Mesenchymal stem cell (in vitro differentiated cells and primary cell): ENCODE results near the gene RGL2.

Source experiments
- DNase-seq: peaks from one replicate; pipeline ENCODE4 v3.0.0-alpha.2; 2013
- H2AFZ ChIP-seq: one replicate; pipeline ENCODE4 v1.6.1; 2013; ENCODE audit warnings: low read depth, mild to moderate bottlenecking, control low read depth, inconsistent platforms, low read length, moderate library complexity
- H2AK5ac ChIP-seq: 2 replicates; pipeline ENCODE4 v1.6.1; 2013; ENCODE audit warnings: low read length, moderate library complexity, mild to moderate bottlenecking, inconsistent platforms; ENCODE audit not compliant: severe bottlenecking
- H2BK120ac ChIP-seq: one replicate; pipeline ENCODE4 v1.6.1; 2013; ENCODE audit warnings: low read depth, mild to moderate bottlenecking, inconsistent platforms, low read length, moderate library complexity
- H2BK12ac ChIP-seq, 2 experiments: one replicate each; pipeline ENCODE4 v1.6.1; 2013; ENCODE audit warnings: inconsistent platforms in 2 of 2, low read length in 2 of 2, mild to moderate bottlenecking in 2 of 2, moderate library complexity in 2 of 2, control low read depth in 1 of 2
- H2BK15ac ChIP-seq: one replicate; pipeline ENCODE4 v1.6.1; 2013; ENCODE audit warnings: mild to moderate bottlenecking, low read depth, inconsistent platforms; ENCODE audit not compliant: poor library complexity, severe bottlenecking
- H2BK5ac ChIP-seq: 2 replicates; pipeline ENCODE4 v1.6.1; 2013; ENCODE audit warnings: low read depth, mild to moderate bottlenecking, low read length, control low read depth, inconsistent platforms; ENCODE audit not compliant: poor library complexity, severe bottlenecking
- H3K14ac ChIP-seq, 2 experiments: one replicate each; pipeline ENCODE4 v1.6.1; 2013; ENCODE audit warnings: inconsistent platforms in 2 of 2, low read length in 2 of 2, control low read depth in 1 of 2, mild to moderate bottlenecking in 1 of 2, moderate library complexity in 1 of 2
- H3K18ac ChIP-seq, 2 experiments: one replicate each; pipeline ENCODE4 v1.6.1; 2013; ENCODE audit warnings: inconsistent platforms in 2 of 2, low read length in 2 of 2, control low read depth in 1 of 2, low read depth in 1 of 2, mild to moderate bottlenecking in 1 of 2
- H3K23ac ChIP-seq, 2 experiments: one replicate each; pipeline ENCODE4 v1.6.1; 2013; ENCODE audit warnings: inconsistent platforms in 2 of 2, low read length in 2 of 2, mild to moderate bottlenecking in 2 of 2, moderate library complexity in 2 of 2, control low read depth in 1 of 2
- H3K27ac ChIP-seq: 2 replicates; pipeline ENCODE4 v1.5.1; 2013; ENCODE audit warnings: mild to moderate bottlenecking, moderate library complexity, low read length, control low read depth, inconsistent platforms; ENCODE audit not compliant: poor library complexity, severe bottlenecking
- H3K27me3 ChIP-seq, 2 experiments: 2 replicates each; pipeline versions ENCODE4 v1.6.1 to v1.7.0; 2013; ENCODE audit warnings: low read length in 2 of 2, mild to moderate bottlenecking in 2 of 2, moderate library complexity in 2 of 2, control low read depth in 1 of 2, inconsistent platforms in 1 of 2; ENCODE audit not compliant: control insufficient read depth in 1 of 2, insufficient read depth in 1 of 2
- H3K36me3 ChIP-seq, 2 experiments: 2 replicates each; pipeline versions ENCODE4 v1.6.1 to v1.7.0; 2013; ENCODE audit warnings: low read length in 2 of 2, control low read depth in 1 of 2, inconsistent platforms in 1 of 2, low read depth in 1 of 2, mild to moderate bottlenecking in 1 of 2; ENCODE audit not compliant: insufficient read depth in 2 of 2, control insufficient read depth in 1 of 2
- H3K4ac ChIP-seq, 2 experiments: one replicate each; pipeline ENCODE4 v1.6.1; 2013; ENCODE audit warnings: inconsistent platforms in 2 of 2, low read length in 2 of 2, mild to moderate bottlenecking in 2 of 2, moderate library complexity in 2 of 2, control low read depth in 1 of 2, low read depth in 1 of 2
- H3K4me1 ChIP-seq: 2 replicates; pipeline ENCODE4 v1.6.1; 2013; ENCODE audit warnings: low read depth, low read length, control low read depth; ENCODE audit not compliant: control insufficient read depth, insufficient read depth
- H3K4me2 ChIP-seq: 2 replicates; pipeline ENCODE4 v1.6.1; 2013; ENCODE audit warnings: low read length, mild to moderate bottlenecking, inconsistent platforms; ENCODE audit not compliant: poor library complexity, severe bottlenecking
- H3K4me3 ChIP-seq, 2 experiments: 2 replicates each; pipeline versions ENCODE4 v1.5.1 to v1.7.0; 2013; ENCODE audit warnings: low read length in 2 of 2, mild to moderate bottlenecking in 2 of 2, control low read depth in 1 of 2, low read depth in 1 of 2; ENCODE audit not compliant: insufficient read depth in 1 of 2
- H3K79me1 ChIP-seq: replicated peaks from 2 replicates; pipeline ENCODE4 v1.6.1; 2013; ENCODE audit warnings: mild to moderate bottlenecking, control low read depth, low read length, inconsistent platforms; ENCODE audit not compliant: poor library complexity, severe bottlenecking
- H3K9ac ChIP-seq: 2 replicates; pipeline ENCODE4 v1.7.0; 2013; ENCODE audit warnings: mild to moderate bottlenecking, low read length, moderate library complexity
- H3K9me3 ChIP-seq: 2 replicates; pipeline ENCODE4 v1.7.0; 2013; ENCODE audit warnings: mild to moderate bottlenecking, low read length; ENCODE audit not compliant: control insufficient read depth
- H4K8ac ChIP-seq: one replicate; pipeline ENCODE4 v1.6.1; 2013; ENCODE audit warnings: inconsistent platforms, mild to moderate bottlenecking, low read length, moderate library complexity
- H4K91ac ChIP-seq: one replicate; pipeline ENCODE4 v1.6.1; 2013; ENCODE audit warnings: mild to moderate bottlenecking, low read length, inconsistent platforms
- WGBS: methylation state at CpG from one replicate; pipeline ENCODE4 v1.1.7; 2013; ENCODE audit warnings: mixed read lengths; 5-methylcytosine and 5-hydroxymethylcytosine counted together

The RGL2 gene

DNA sequence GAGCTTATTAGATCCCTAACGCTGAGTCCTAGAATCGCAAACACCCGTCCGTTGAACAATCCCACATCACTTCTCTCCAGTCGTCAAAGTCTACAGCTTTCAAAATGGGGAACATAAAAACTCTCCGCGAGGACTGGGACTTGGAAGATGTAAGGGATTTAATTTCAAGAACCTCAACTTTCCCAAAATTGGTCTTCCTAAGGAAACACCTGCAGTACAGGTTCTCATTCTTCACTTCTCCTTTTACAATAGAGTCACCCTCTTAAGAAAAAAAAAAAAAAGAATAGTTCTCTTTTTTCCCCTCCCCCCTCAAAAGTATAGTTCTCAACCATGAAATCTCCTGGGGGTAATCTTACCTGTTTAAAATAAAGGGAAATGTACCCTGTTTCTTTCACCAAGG is 25.4 kb upstream of the RGL2 start:
- 78% methylated on average over 5 of the region's 7 CpGs for WGBS
- no peak overlapping the region for H3K4ac ChIP-seq
- peaks cover 15 to 21% of the 10 kb centered on the region in 2 experiments for H3K36me3 ChIP-seq
- peaks cover 5% of the 10 kb centered on the region for H3K79me1 ChIP-seq
- no peak overlapping the region for H2BK120ac ChIP-seq
- no peak overlapping the region for H3K18ac ChIP-seq
- peak overlapping the region; percentile 96 for H3K9ac ChIP-seq
- H2BK12ac ChIP-seq: no peak overlapping the region
- H3K4me3 ChIP-seq: peak overlapping the region in 1 of 2 experiments; percentile 96
- H3K14ac ChIP-seq: no peak overlapping the region
- H2BK15ac ChIP-seq: no peak overlapping the region
- H2AK5ac ChIP-seq: no peak overlapping the region
- no peak overlapping the region for H2AFZ ChIP-seq
- H3K27ac ChIP-seq: no peak overlapping the region
- peaks cover 25% of the 10 kb centered on the region for H3K4me1 ChIP-seq
- H3K9me3 ChIP-seq: no peaks in the 10 kb centered on the region
- H4K8ac ChIP-seq: no peak overlapping the region
- DNase-seq: no peak
- H4K91ac ChIP-seq: no peak overlapping the region
- H2BK5ac ChIP-seq: no peak overlapping the region
- peaks cover 0 to 4% of the 10 kb centered on the region in 2 experiments for H3K27me3 ChIP-seq
- H3K4me2 ChIP-seq: no peak overlapping the region
- H3K23ac ChIP-seq: no peak overlapping the region

DNA sequence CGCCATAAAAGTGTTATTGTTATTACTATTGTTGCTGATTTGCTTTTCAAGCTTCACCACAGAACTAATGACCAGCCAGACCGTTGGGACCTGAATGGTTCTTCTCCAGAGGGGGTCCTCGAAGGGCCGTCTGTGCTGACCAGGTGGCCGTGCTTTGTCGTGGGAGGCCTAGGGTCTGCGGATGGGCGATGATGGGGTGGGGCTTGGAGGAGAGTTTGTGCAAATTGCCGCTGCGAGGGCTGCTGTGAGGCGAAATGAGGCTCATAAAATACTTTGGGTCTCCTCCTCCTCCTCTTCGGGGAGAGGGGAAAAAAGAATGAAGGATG is 24.8 kb upstream of the RGL2 start:
- Histone ChIP-seq H3K4ac (no peak overlapping the region), H2AFZ (peak overlapping the region; percentile 70), H2BK120ac (no peak overlapping the region), H3K27me3 (no peaks in the 10 kb centered on the region), H4K8ac (no peak overlapping the region), H3K23ac (no peak overlapping the region), H3K18ac (no peak overlapping the region), H2BK15ac (no peak overlapping the region), H3K9me3 (no peaks in the 10 kb centered on the region), H3K27ac (no peak overlapping the region), H3K79me1 (peaks cover 9% of the 10 kb centered on the region), H3K4me1 (peaks cover 28% of the 10 kb centered on the region), H4K91ac (no peak overlapping the region), H2BK12ac (no peak overlapping the region), H3K4me3 (peak overlapping the region; percentile 36 to 96), H2BK5ac (no peak overlapping the region), H2AK5ac (no peak overlapping the region), H3K14ac (no peak overlapping the region), H3K36me3 (peaks cover 21 to 26% of the 10 kb centered on the region in 2 experiments), H3K4me2 (peak overlapping the region; percentile 91), H3K9ac (peak overlapping the region; percentile 96)
- no peak for DNase-seq
- WGBS: 8% methylated on average over 12 of the region's 12 CpGs

DNA sequence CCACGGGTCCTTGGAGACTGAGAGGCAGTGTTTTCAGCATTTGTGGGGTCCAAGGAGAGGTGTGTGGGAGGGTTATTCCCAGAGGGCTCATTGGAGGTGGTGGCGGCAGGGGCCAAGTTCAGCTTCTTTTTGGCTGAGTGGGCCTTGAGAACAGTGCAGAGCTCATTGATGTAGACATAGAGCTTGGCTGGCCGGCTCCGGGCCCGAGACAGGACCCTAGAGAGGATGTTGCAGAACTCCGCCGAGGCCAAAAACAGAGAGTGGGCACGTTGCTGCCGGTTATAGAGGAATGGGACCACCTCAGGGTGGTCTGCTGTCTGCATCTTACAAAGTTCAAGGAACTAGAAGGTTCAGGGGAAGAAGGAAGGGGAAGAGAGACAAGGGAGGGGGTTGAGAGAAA is 22.5 kb upstream of the RGL2 start:
- peaks cover 36% of the 10 kb centered on the region for H3K4me1 ChIP-seq
- no peak overlapping the region for H3K23ac ChIP-seq
- H2BK12ac ChIP-seq: no peak overlapping the region
- H3K4ac ChIP-seq: no peak overlapping the region
- H3K79me1 ChIP-seq: peaks cover 10% of the 10 kb centered on the region
- H2BK15ac ChIP-seq: no peak overlapping the region
- peak overlapping the region in 1 of 2 experiments; percentile 96 for H3K4me3 ChIP-seq
- H3K27ac ChIP-seq: peak overlapping the region; percentile 15
- H3K36me3 ChIP-seq: peaks cover 27 to 31% of the 10 kb centered on the region in 2 experiments
- 92% methylated on average over 9 of the region's 9 CpGs for WGBS
- H2BK5ac ChIP-seq: no peak overlapping the region
- H4K8ac ChIP-seq: no peak overlapping the region
- no peak overlapping the region for H2AFZ ChIP-seq
- no peaks in the 10 kb centered on the region for H3K9me3 ChIP-seq
- H4K91ac ChIP-seq: no peak overlapping the region
- H3K18ac ChIP-seq: no peak overlapping the region
- H3K14ac ChIP-seq: no peak overlapping the region
- H3K9ac ChIP-seq: peak overlapping the region; percentile 96
- H3K27me3 ChIP-seq: no peaks in the 10 kb centered on the region
- DNase-seq: no peak
- H2AK5ac ChIP-seq: no peak overlapping the region
- H2BK120ac ChIP-seq: no peak overlapping the region
- peak overlapping the region; percentile 68 for H3K4me2 ChIP-seq

DNA sequence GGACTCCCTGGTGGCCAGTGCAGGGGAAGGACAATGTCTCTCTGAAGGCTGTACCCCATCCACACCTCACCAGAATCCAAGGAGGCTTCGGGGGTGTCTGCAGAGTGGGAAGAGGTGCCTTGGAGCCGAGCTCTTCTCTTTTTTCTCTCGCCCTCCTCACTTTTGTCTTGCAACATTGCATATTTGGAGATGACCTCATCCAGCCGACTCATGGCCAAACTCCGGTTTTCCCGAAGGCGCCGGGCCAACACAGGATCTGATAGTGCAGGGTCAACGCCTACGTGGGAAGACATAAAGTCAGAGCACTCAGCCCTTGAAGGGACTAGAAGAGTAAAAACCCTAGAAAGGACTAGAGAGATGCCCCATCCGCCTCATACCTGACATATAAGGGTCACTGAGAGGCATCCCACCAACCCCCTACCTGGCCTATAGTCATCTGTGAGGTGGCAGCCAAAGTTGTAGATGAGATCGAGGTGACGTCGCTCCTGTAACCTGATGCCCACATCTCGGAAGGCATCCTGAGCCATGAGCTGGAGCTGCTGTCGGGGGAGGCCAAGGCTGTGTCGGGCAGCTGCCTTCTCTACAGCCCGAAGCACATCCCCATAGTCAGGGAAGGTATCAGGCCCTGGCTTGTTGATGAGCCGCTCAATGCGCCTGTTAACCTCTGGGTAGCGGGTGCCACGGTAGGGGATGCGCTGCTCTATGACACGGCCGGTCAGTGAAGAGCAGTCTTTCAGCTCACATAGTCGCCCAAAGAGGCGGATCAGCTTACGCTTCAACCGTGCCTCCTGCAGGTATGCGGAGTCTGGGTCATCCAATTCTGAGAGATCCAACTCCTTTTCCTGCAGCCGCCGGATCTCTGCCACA is 21.8 kb upstream of the RGL2 start:
- WGBS: 67% methylated on average over 31 of the region's 32 CpGs
- Histone ChIP-seq H3K79me1 (peaks cover 16% of the 10 kb centered on the region), H2BK15ac (no peak overlapping the region)

More for the DNA sequence above, 21.8 kb upstream of the RGL2 start:
- H3K18ac ChIP-seq: no peak overlapping the region
- peak overlapping the region; percentile 8 for H3K4me2 ChIP-seq
- peak overlapping the region; percentile 15 for H3K27ac ChIP-seq
- H4K91ac ChIP-seq: peak overlapping the region; percentile 64
- H3K14ac ChIP-seq: no peak overlapping the region
- peak overlapping the region; percentile 96 for H3K9ac ChIP-seq
- DNase-seq: peak; percentile 95
- peaks cover 34 to 38% of the 10 kb centered on the region in 2 experiments for H3K36me3 ChIP-seq
- no peak overlapping the region for H2BK5ac ChIP-seq
- H3K23ac ChIP-seq: no peak overlapping the region
- peak overlapping the region in 1 of 2 experiments; percentile 96 for H3K4me3 ChIP-seq
- H2AFZ ChIP-seq: no peak overlapping the region
- no peak overlapping the region for H2AK5ac ChIP-seq
- H3K9me3 ChIP-seq: no peaks in the 10 kb centered on the region
- H3K4me1 ChIP-seq: peaks cover 41% of the 10 kb centered on the region
- H3K4ac ChIP-seq: peak overlapping the region in 1 of 2 experiments; percentile 70
- H3K27me3 ChIP-seq: no peaks in the 10 kb centered on the region
- no peak overlapping the region for H2BK120ac ChIP-seq
- peak overlapping the region in 1 of 2 experiments; percentile 75 for H2BK12ac ChIP-seq
- peak overlapping the region; percentile 66 for H4K8ac ChIP-seq
